ENCODE results near the gene SLC4A3.

Gene SLC4A3

DNA sequence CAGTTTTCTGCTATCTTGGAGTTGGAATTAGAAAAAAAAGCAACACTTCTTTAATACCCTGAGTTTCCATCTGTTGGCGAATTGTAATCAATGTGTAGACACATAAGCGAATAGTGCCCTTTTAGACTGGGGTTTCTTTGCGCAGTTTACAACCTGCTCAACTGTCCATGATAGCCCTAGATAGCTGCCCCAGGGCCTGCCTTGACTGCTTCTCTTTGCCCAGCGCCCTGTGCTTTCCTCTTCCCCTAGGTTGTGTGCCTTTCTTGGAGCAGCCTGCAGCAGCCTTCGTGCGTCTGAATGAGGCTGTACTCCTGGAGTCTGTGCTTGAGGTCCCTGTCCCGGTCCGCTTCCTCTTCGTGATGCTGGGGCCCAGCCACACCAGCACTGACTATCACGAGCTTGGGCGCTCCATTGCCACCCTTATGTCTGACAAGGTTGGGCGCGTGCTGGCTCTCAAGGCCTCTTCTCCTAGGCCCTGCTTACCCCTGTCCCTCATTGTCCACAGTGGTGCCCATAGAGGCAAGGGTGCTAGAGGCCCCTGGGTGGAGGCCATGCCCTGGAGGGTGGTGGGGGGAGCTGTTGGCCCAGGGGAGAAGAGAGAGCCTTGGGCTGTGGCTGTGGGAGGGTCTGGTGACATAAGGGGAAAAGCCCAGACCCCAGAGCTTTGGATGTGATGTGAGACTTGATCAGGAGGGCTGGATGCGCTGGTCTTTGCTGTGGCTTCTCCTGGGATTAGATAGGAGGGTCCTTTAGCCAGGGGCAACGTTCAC lies 6.9 kb downstream of the SLC4A3 start:
- Mint-ChIP-seq H3K27ac (no peak overlapping the region), H3K9me3 (no peaks in the 10 kb centered on the region), H3K4me1 (peaks cover 6% of the 10 kb centered on the region), H3K4me3 (no peak overlapping the region), H3K27me3 (peaks cover 70% of the 10 kb centered on the region), H3K36me3 (no peaks in the 10 kb centered on the region)
- no peak for ATAC-seq

DNA sequence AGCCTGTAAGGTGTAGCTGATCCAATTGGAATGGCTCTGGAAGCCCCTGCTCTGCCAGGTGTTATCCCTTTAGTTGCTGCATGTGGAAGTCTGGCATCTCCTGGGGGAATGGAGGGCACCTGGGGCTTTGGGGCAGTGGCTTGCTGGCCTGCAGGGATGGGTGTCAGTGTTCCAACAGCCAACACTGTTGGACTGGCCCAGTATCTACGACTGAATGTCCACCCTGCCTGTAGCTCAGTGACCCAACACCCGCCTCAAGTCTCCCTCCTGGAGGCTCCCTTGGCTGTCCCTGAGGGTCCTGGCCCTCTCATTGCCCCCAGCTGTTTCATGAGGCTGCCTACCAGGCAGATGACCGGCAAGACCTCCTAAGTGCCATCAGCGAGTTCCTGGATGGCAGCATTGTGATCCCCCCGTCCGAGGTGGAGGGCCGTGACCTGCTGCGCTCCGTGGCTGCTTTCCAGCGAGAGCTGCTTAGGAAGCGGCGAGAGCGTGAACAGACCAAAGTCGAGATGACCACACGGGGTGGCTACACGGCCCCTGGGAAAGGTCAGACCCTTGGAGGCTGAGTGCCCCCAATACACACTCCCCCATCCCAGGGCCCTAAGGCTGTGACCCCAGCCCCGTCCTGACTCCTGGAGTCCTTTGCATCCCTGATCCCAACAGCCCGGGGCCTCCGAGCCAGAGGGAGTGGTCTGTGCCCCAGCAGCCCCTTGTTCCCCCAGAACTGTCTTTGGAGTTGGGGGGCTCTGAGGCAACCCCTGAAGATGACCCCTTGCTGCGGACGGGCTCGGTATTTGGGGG lies 7.7 kb downstream of the SLC4A3 start:
- no peak overlapping the region for H3K27ac Mint-ChIP-seq

DNA sequence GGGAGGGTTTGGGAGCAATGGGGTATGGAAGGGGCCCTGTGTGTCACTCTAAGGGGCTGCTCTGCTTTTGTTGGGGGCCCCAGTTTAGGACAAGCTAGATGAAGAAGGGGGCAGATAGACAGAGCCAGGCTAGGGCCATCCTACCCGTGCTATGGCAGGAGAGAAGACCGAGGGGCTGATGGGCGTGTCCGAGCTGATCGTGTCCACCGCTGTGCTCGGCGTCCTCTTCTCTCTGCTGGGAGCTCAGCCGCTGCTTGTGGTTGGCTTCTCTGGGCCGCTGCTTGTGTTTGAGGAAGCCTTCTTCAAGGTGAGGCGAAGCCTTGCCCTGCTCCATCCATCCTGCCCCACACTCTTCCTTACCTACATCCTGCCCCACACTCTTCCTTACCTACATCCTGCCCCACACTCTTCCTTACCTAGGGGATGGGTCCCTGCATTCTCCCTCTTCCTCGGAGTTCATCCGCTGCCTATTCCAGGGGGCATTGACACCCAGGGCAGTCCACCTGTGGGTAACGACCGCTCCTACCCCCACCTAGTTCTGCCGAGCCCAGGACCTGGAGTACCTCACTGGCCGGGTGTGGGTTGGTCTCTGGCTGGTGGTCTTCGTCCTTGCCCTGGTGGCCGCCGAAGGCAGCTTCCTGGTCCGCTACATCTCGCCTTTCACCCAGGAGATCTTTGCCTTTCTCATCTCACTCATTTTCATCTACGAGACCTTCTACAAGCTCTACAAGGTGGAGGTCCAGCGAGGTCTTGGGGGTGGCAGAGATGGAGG lies 8.9 kb downstream of the SLC4A3 start:
- ATAC-seq = no peak
- Mint-ChIP-seq H3K9me3 (no peaks in the 10 kb centered on the region), H3K27ac (no peak overlapping the region), H3K4me3 (no peak overlapping the region), H3K4me1 (no peaks in the 10 kb centered on the region), H3K27me3 (peaks cover 63% of the 10 kb centered on the region), H3K36me3 (no peaks in the 10 kb centered on the region)

More for the DNA sequence above, 7.7 kb downstream of the SLC4A3 start:
- Mint-ChIP-seq H3K4me1 (peaks cover 5% of the 10 kb centered on the region), H3K9me3 (no peaks in the 10 kb centered on the region), H3K27me3 (peaks cover 70% of the 10 kb centered on the region), H3K36me3 (no peaks in the 10 kb centered on the region), H3K4me3 (no peak overlapping the region)
- ATAC-seq = no peak

DNA sequence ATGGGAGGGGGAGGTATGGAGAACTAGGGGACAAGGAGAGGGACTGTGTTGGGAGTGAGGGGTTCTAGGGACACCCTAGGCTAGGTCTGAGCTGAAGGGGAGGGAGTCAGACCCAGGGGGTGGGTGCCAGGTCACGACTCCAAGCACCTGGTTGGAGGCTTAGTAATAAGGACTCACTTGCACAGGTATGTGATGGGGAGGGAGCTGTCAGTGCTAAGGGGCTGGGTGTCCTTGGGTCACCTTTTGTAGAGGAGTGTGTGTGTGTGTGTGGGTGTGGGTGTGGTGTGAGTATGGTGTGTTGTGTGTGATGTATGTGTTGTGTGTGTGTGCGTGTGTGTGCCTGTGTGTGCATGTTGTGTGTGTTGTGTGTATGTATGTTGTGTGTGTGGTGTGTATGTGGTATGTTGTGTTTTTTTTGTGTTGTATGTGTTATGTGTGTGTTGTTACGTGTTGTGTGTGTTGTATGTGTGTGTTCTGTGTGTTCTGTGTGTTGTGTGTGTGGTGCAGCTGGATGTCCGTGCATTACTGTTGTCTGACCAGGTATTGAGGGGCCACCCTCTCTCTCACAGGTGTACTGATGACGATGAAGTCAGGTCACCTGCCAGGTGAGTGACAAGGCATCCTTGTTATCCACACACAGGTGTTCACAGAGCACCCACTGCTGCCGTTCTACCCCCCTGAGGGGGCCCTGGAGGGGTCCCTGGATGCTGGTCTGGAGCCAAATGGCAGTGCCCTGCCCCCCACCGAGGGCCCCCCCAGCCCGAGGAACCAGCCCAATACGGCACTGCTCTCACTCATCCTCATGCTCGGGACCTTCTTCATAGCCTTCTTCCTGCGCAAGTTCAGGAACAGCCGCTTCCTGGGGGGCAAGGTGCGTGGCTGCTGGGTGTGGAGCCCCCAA lies 9.8 kb downstream of the SLC4A3 start:
- ATAC-seq = no peak

DNA sequence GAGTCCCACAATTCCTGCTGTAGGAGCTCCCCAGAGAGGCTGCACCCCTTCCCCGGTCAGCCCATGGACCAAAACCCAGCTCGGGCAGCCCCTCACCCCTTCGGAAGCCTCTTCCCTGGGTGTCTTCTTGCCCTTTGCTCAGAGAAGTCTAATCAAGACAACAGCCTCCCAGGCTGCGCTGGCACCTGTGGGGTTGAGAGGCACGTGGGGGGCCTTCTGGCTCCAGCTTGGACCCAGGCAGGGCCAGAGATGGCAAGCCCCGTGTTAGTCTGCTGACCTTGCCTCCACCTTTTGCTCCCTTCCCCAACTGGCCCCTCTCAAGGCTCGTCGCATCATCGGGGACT lies 10.4 kb downstream of the SLC4A3 start:
- Mint-ChIP-seq H3K4me3 (no peak overlapping the region), H3K27ac (no peak overlapping the region), H3K9me3 (no peaks in the 10 kb centered on the region), H3K4me1 (peaks cover 10% of the 10 kb centered on the region), H3K27me3 (peaks cover 55% of the 10 kb centered on the region), H3K36me3 (no peaks in the 10 kb centered on the region)
- no peak for ATAC-seq

More for the DNA sequence above, 9.8 kb downstream of the SLC4A3 start:
- H3K27ac Mint-ChIP-seq = no peak overlapping the region
- H3K4me3 Mint-ChIP-seq = no peak overlapping the region
- H3K36me3 Mint-ChIP-seq = no peaks in the 10 kb centered on the region
- H3K9me3 Mint-ChIP-seq = no peaks in the 10 kb centered on the region
- peaks cover 55% of the 10 kb centered on the region for H3K27me3 Mint-ChIP-seq
- peaks cover 4% of the 10 kb centered on the region for H3K4me1 Mint-ChIP-seq

DNA sequence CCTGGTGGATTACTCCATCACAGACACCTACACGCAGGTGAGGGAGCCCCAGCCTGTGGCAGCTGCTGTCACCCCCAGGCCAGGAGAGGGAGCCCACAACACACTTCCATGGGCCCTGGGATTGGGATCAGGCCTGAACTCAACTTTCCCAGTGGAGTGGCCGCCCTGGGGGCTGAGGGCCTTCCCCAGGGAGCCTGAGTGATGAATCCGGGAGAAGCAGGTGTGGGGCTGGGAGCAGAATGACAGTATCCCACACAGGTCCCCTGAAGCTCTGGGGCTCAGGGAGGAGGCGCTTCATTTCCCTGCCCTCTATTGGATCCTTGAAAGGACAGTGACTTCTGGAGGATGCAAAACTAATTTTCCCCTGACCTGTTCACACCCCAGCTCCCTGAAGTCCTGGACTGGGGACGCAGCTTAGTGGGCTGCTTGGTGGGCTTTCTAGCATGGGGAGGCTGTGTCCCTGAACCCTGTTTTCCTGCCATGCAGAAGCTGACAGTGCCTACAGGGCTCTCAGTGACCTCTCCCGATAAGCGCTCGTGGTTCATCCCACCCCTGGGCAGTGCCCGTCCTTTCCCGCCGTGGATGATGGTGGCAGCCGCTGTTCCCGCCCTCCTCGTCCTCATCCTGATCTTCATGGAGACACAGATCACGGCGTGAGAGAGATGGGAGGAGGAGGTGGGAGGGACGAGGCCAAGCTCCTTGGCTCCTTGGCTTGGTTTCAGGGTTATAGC lies 11.0 kb downstream of the SLC4A3 start:
- H3K27ac Mint-ChIP-seq = no peak overlapping the region
- H3K4me1 Mint-ChIP-seq = peaks cover 15% of the 10 kb centered on the region
- H3K4me3 Mint-ChIP-seq = no peak overlapping the region
- peaks cover 50% of the 10 kb centered on the region for H3K27me3 Mint-ChIP-seq
- H3K9me3 Mint-ChIP-seq = no peaks in the 10 kb centered on the region
- H3K36me3 Mint-ChIP-seq = no peaks in the 10 kb centered on the region
- ATAC-seq = no peak

DNA sequence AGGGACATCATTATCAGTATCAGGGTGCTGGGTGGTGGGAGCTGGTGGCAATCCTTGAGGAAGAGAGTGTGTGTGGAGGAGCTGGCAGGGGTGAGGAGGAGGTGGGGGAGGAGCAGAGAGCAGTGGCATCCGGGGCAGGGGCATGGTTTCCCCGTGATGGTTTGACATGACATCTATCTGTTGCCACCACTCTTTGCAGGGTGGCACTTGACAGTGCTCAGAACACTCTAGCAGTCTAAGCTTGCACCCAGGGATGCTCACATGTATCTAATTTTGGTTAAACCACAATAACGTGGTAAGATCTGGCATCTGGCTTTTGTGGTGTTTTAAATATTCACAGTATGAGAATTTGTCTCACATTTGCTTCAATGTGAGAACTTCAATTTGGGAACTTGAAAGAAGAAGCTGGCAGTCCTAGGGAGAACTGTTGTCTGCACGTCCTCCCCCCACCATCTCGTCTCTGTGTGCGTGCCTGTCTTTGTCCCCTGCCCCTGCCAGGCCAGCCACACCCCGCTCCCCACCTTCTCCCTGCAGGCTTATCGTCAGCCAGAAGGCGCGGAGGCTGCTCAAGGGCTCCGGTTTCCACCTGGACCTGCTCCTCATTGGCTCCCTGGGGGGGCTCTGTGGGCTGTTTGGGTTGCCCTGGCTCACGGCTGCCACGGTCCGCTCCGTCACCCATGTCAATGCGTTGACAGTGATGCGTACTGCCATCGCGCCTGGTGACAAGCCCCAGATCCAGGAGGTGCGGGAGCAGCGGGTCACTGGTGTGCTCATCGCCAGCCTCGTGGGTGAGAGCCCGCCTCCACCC lies 11.7 kb downstream of the SLC4A3 start:
- Mint-ChIP-seq H3K9me3 (no peaks in the 10 kb centered on the region), H3K4me3 (no peak overlapping the region), H3K4me1 (peaks cover 15% of the 10 kb centered on the region), H3K36me3 (no peaks in the 10 kb centered on the region), H3K27me3 (peaks cover 49% of the 10 kb centered on the region), H3K27ac (no peak overlapping the region)
- no peak for ATAC-seq

DNA sequence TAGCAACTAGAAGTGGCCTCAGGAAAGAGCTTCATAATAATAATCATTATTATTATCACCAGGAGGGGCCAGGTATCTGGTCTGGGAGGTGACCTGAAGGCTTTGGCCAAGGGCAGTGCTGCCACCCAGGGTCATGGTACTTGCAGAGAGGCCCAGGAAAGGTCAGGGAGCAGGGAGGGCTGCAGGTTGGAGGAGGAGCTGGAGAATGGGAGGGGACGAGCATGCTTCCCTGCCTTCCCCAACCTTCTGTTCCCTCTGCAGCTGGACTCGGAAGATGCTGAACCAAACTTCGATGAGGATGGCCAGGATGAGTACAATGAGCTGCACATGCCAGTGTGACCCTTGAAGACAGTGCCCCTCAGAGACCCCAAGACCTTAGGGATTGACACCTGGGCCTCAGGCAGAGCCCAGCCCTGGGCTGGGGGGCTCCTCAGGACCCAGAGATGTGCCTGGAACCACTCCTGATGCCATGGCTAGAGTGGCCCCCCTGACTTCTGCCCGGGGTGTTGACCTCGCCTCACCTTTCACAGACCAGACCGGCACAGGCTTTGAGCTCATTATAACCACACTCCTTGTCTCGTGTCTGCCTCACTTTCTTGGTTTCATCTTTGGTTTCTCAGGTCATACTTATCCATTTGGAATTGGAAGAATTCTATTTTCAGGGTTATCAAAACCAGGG lies 14.1 kb downstream of the SLC4A3 start:
- ATAC-seq = no peak
- H3K4me3 Mint-ChIP-seq = no peak overlapping the region
- H3K4me1 Mint-ChIP-seq = peaks cover 15% of the 10 kb centered on the region
- H3K9me3 Mint-ChIP-seq = no peaks in the 10 kb centered on the region
- no peaks in the 10 kb centered on the region for H3K36me3 Mint-ChIP-seq
- H3K27me3 Mint-ChIP-seq = peaks cover 50% of the 10 kb centered on the region
- no peak overlapping the region for H3K27ac Mint-ChIP-seq

DNA sequence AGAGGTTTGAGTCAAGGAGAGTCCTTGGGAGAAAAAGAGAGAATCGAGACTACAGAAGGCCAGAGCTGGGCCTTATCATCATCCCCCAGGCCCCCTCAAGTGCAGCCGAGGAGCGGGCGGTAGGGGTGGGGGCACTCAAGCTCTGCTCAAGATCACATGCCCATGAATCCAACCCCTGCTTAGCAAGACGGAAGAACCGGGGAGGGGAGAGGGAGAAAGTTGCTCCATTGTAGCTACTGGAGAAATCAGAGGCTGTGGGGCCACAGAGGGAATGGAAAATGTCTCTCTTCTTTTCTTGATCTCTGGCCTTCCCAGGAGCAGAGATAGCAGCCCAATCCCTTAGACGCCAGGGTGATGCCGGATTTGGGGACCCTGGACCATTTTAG lies 14.6 kb downstream of the SLC4A3 start:
- Mint-ChIP-seq H3K27ac (no peak overlapping the region), H3K36me3 (no peaks in the 10 kb centered on the region), H3K9me3 (no peaks in the 10 kb centered on the region), H3K4me3 (no peak overlapping the region), H3K4me1 (peaks cover 15% of the 10 kb centered on the region), H3K27me3 (peaks cover 49% of the 10 kb centered on the region)
- no peak for ATAC-seq

DNA sequence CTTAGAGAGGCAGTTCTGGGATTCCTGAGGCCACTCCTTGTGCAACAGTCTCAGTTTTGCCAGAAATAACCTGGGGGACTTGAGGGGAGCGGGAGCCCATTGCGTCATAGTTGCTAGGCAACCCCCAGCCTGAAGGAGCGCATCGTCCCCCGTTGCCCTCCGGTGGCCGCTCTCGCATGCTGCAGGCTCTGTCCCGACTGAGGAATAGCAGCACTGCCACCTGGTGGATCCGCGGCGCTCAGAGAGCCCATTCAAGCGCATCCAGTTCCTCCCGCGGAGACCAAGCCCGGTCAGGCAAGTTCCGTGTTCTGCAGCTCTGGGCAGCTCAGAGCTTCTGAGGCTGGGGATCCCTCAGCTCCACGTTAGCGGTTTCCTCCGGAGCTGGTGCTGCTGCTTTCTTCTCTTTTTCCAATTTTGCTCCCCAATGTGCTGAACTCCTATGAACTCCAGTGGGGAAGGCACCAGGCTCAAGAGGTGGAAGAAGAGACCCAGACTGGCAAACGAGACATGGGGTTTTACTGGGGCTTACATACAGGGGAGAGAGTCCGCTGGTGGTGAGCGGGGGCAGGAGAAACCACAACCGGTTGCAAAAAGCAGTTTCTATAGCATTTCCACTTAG lies 15.1 kb downstream of the SLC4A3 start:
- Mint-ChIP-seq H3K4me3 (peak overlapping the region; percentile 30), H3K36me3 (no peaks in the 10 kb centered on the region), H3K4me1 (peaks cover 15% of the 10 kb centered on the region), H3K9me3 (no peaks in the 10 kb centered on the region), H3K27me3 (peaks cover 49% of the 10 kb centered on the region), H3K27ac (peak overlapping the region; percentile 4)
- peak; percentile 98 for ATAC-seq

DNA sequence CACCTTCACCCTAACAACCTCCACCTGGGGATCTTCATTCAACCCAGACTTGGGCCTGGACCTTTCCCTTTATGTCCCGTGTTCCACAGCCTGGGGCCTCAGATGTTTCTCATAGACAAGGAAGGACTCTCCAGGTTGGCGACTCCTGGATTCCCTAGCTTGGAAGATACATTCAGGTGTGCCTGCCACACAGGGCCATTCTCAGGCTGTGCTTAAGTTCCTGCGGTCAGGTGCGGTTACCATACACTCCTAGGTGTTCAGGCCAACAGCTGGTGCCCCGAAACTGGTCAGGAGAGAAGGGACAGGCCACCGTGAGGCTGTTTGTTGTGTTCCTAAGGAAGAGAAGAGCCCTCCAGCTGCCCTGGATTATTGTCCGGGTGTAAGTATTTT lies 15.6 kb downstream of the SLC4A3 start:
- no peak for ATAC-seq
- Mint-ChIP-seq H3K9me3 (no peaks in the 10 kb centered on the region), H3K27me3 (peaks cover 51% of the 10 kb centered on the region), H3K36me3 (no peaks in the 10 kb centered on the region), H3K4me1 (peaks cover 15% of the 10 kb centered on the region), H3K4me3 (no peak overlapping the region), H3K27ac (peak overlapping the region; percentile 4)

DNA sequence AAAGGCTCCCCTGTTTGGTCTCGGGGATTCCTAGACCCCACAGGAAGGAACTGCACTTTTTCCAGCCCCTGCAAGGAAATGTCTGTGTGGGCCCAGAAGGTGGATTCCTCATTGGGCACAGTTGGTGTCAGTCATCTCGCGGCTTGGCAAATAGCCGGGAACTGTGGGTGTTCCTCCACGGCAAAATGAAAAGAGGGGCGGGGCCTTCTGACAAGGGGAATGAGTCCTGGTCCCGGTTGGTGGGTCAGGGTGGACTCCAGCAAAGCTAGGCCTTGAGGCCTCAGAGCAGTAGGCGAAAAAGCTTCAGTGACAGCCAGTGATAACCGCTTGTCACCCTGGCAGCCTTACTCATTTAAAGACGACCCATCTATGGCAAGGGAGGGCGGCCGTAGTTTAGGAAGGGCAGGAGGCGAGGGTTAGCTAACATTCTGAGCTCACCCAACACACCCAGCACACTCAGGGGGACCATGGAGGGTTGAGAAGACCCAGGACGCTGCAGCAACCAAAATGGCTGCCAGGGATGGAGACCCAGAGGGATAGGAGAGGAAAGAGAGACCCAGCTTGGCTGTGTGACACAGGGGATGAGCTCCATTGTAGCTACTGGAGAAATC lies 16.5 kb downstream of the SLC4A3 start:
- H3K36me3 Mint-ChIP-seq = no peaks in the 10 kb centered on the region
- H3K27ac Mint-ChIP-seq = no peak overlapping the region
- no peaks in the 10 kb centered on the region for H3K9me3 Mint-ChIP-seq
- H3K27me3 Mint-ChIP-seq = peaks cover 56% of the 10 kb centered on the region
- ATAC-seq = no peak
- peaks cover 15% of the 10 kb centered on the region for H3K4me1 Mint-ChIP-seq
- no peak overlapping the region for H3K4me3 Mint-ChIP-seq
